Panc1 (cell line): Measurements from ENCODE around the gene TSPAN14.

ENCODE experiments used
- CTCF ChIP-seq: fragments of 450-650 bp; IDR thresholded peaks from 2 replicates; pipeline ENCODE4 v1.5.1; 2017; ENCODE audit warnings: mild to moderate bottlenecking
- POLR2AphosphoS5 ChIP-seq: IDR thresholded peaks from 2 replicates; pipeline ENCODE4 v1.6.1; 2012; ENCODE audit warnings: mild to moderate bottlenecking, low read depth, low read length, moderate library complexity
- REST ChIP-seq, 2 experiments: IDR thresholded peaks; 2 replicates each; pipeline ENCODE4 v1.6.1; 2011 to 2012; ENCODE audit warnings: low read depth in 2 of 2, control low read depth in 1 of 2, low read length in 1 of 2, mild to moderate bottlenecking in 1 of 2, moderate library complexity in 1 of 2; ENCODE audit not compliant: insufficient read depth in 1 of 2
- SIN3A ChIP-seq: IDR thresholded peaks from 2 replicates; pipeline ENCODE4 v1.6.1; 2012; ENCODE audit warnings: low read depth, mild to moderate bottlenecking, low read length, moderate library complexity, borderline replicate concordance; ENCODE audit not compliant: insufficient read depth
- TCF7L2 ChIP-seq: IDR thresholded peaks from 2 replicates; pipeline ENCODE4 v1.6.1; 2011; ENCODE audit warnings: mild to moderate bottlenecking, low read depth, low read length, inconsistent platforms

GRCh38 chr10:80542053-80542452 is 87.9 kb downstream of the TSPAN14 start:
- TF ChIP-seq CTCF (no peak), REST (IDR thresholded peaks at IDR 0.05; ENCODE audit: insufficient read depth in 1 of 2, low read depth in 2 of 2, low read length in 1 of 2) (no peak), POLR2AphosphoS5 (no peak), TCF7L2 (no peak), SIN3A (no peak)
